ENCODE data around the gene MESD. TPM values are rescaled to one million over a fixed set of nuclear protein-coding genes. Genes with fewer than 3 reads are reported as not detected.

Gene MESD
- total and polyA plus RNA-seq, 9 of the 15 experiments (the other 6 are each of a cell fraction or from before 2014, with no cell fraction given) = 11.3 to 39.7 (median 22.8) TPM

- TF ChIP-seq, protein P1, sequence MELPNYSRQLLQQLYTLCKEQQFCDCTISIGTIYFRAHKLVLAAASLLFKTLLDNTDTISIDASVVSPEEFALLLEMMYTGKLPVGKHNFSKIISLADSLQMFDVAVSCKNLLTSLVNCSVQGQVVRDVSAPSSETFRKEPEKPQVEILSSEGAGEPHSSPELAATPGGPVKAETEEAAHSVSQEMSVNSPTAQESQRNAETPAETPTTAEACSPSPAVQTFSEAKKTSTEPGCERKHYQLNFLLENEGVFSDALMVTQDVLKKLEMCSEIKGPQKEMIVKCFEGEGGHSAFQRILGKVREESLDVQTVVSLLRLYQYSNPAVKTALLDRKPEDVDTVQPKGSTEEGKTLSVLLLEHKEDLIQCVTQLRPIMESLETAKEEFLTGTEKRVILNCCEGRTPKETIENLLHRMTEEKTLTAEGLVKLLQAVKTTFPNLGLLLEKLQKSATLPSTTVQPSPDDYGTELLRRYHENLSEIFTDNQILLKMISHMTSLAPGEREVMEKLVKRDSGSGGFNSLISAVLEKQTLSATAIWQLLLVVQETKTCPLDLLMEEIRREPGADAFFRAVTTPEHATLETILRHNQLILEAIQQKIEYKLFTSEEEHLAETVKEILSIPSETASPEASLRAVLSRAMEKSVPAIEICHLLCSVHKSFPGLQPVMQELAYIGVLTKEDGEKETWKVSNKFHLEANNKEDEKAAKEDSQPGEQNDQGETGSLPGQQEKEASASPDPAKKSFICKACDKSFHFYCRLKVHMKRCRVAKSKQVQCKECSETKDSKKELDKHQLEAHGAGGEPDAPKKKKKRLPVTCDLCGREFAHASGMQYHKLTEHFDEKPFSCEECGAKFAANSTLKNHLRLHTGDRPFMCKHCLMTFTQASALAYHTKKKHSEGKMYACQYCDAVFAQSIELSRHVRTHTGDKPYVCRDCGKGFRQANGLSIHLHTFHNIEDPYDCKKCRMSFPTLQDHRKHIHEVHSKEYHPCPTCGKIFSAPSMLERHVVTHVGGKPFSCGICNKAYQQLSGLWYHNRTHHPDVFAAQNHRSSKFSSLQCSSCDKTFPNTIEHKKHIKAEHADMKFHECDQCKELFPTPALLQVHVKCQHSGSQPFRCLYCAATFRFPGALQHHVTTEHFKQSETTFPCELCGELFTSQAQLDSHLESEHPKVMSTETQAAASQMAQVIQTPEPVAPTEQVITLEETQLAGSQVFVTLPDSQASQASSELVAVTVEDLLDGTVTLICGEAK (IDR thresholded peaks at IDR 0.05) = no peak
- TF ChIP-seq, protein P1 (CRISPR knock-in tag; IDR thresholded peaks at IDR 0.05) = no peak
- TF ChIP-seq MTF1 (CRISPR knock-in tag; IDR thresholded peaks at IDR 0.05; ENCODE audit: borderline replicate concordance) = no peak
- TF ChIP-seq RBBP5 (IDR thresholded peaks at IDR 0.05; ENCODE audit: borderline replicate concordance, insufficient read depth, low read length, poor library complexity, severe bottlenecking) = no peak
- no peak for TF ChIP-seq FOSL1 (tag; conservative IDR thresholded peaks at IDR 0.05)
- no peak for TF ChIP-seq ZNF76 (CRISPR knock-in tag; IDR thresholded peaks at IDR 0.05; ENCODE audit: borderline replicate concordance)
- no peak for TF ChIP-seq MAFK (IDR thresholded peaks at IDR 0.05; ENCODE audit: low read length)
- no peak for TF ChIP-seq MCM5 (IDR thresholded peaks at IDR 0.05; ENCODE audit: low read depth)
- no peak for TF ChIP-seq HNRNPUL1 (IDR thresholded peaks at IDR 0.05; ENCODE audit: low read length)
- no peak for TF ChIP-seq NR4A1 (CRISPR knock-in tag; IDR thresholded peaks at IDR 0.05)
- TF ChIP-seq NR4A1 (tag; IDR thresholded peaks at IDR 0.05) = peak; percentile 67; the same call in 1 of the 2 replicates
- TF ChIP-seq ATF3 (IDR thresholded peaks at IDR 0.05) = no peak
- no peak for TF ChIP-seq ATF3 (CRISPR knock-in tag; conservative IDR thresholded peaks at IDR 0.05)
- TF ChIP-seq ZNF584 (CRISPR knock-in tag; IDR thresholded peaks at IDR 0.05; ENCODE audit: low read depth) = no peak
- TF ChIP-seq ZKSCAN8 (CRISPR knock-in tag; IDR thresholded peaks at IDR 0.05) = peak; percentile 52; the same call in 1 of the 2 replicates
- TF ChIP-seq MBD1 (CRISPR knock-in tag; IDR thresholded peaks at IDR 0.05) = no peak
- TF ChIP-seq, protein P2, sequence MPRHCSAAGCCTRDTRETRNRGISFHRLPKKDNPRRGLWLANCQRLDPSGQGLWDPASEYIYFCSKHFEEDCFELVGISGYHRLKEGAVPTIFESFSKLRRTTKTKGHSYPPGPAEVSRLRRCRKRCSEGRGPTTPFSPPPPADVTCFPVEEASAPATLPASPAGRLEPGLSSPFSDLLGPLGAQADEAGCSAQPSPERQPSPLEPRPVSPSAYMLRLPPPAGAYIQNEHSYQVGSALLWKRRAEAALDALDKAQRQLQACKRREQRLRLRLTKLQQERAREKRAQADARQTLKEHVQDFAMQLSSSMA (CRISPR knock-in tag; IDR thresholded peaks at IDR 0.05) = no peak
These were observed 87.3 kb downstream of the MESD start (continued) for GRCh38 chr15:80902298-80902801.
